K562 (cell line): ENCODE measurements around the gene AIMP1. TPM values are rescaled to one million over a fixed set of nuclear protein-coding genes. Genes with fewer than 3 reads are reported as not detected.

Experiments
- ATAC-seq: fragments of 200-7000 bp; cut with Tn5 transposase; 3 replicates; pipeline ENCODE4 v1.9.1; 2020; ENCODE audit warnings: moderate library complexity
- BruUV-seq: library from RNA; stranded (reverse); fragments of 400-500 nt; replicated peaks from 2 replicates; lab custom pipeline; 2021; lab: Mats Ljungman, UMichigan
- CTCF ChIA-PET: fragments of 300-600 bp; formaldehyde crosslinking; extraction: SDS; loops from one replicate; lab custom pipeline; 2021; ENCODE audit warnings: low intra/inter-chr PET ratio; lab: Yijun Ruan, JAX
- POLR2A ChIA-PET: fragments of 300-600, 350-650 bp; sonication (Branson Sonifier 250); formaldehyde crosslinking; extraction: SDS; loops from one replicate; lab custom pipeline; 2021; ENCODE audit warnings: antibody characterized with exemption, inconsistent platforms; lab: Yijun Ruan, JAX
- DNase-seq, 4 experiments: peaks; one replicate each; pipeline versions ENCODE4 v3.0.0 to v3.0.0-alpha.2; 2011 to 2018; ENCODE audit warnings: low spot score in 3 of 4, mixed read lengths in 3 of 4; ENCODE audit errors: extremely low read depth in 1 of 4
- FAIRE-seq: peaks from 2 replicates; lab custom pipeline; 2011; peaks lifted over from hg19 to GRCh38; lab: Jason Lieb, UNC
- H2AFZ ChIP-seq: 2 replicates; pipeline ENCODE4 v1.6.0; 2011; ENCODE audit warnings: low read depth, low read length, control low read depth, inconsistent platforms
- H3K27ac ChIP-seq: fragments of 200-600 bp; 3 replicates; pipeline ENCODE4 v1.8.0; 2011; ENCODE audit warnings: low read depth, mild to moderate bottlenecking, control low read depth, inconsistent platforms, low read length, moderate library complexity, mixed read lengths; ENCODE audit errors: extremely low read depth
- H3K27me3 ChIP-seq, 2 experiments: fragments of 300-600 bp in 1 of 2; 2 replicates in 1 of 2; 3 replicates in 1 of 2; pipeline versions ENCODE4 v1.6.0 to v1.8.0; 2011; ENCODE audit warnings: inconsistent platforms in 2 of 2, low read length in 2 of 2, mild to moderate bottlenecking in 1 of 2, mixed read lengths in 1 of 2, moderate library complexity in 1 of 2; ENCODE audit not compliant: control insufficient read depth in 2 of 2, insufficient read depth in 2 of 2
- H3K36me3 ChIP-seq: fragments of 300-600 bp; 3 replicates; pipeline ENCODE4 v1.8.0; 2011; ENCODE audit warnings: mild to moderate bottlenecking, low read length, inconsistent platforms; ENCODE audit not compliant: control insufficient read depth, insufficient read depth
- H3K4me1 ChIP-seq, 2 experiments: fragments of 200-600 bp in 1 of 2; replicated peaks in 1 of 2; 2 replicates in 1 of 2; 3 replicates in 1 of 2; pipeline versions ENCODE4 v1.5.1 to v1.8.0; 2011; ENCODE audit warnings: inconsistent platforms in 2 of 2, low read length in 2 of 2, mild to moderate bottlenecking in 1 of 2, mixed read lengths in 1 of 2, moderate library complexity in 1 of 2; ENCODE audit not compliant: control insufficient read depth in 2 of 2, insufficient read depth in 2 of 2
- H3K4me2 ChIP-seq: 2 replicates; pipeline ENCODE4 v1.6.1; 2011; ENCODE audit warnings: low read length, control low read depth, inconsistent platforms, mixed read lengths; ENCODE audit not compliant: insufficient read depth
- H3K4me3 ChIP-seq: fragments of 200-600 bp; sonication (generic), shearing (Covaris generic); 2 replicates; pipeline ENCODE4 v1.5.1; 2016; ENCODE audit warnings: control low read depth, inconsistent platforms
- H3K79me2 ChIP-seq: fragments of 200-600 bp; 3 replicates; pipeline ENCODE4 v1.8.0; 2011; ENCODE audit warnings: low read length, inconsistent platforms; ENCODE audit not compliant: control insufficient read depth, insufficient read depth
- H3K9ac ChIP-seq, 2 experiments: 2 replicates each; pipeline versions ENCODE4 v1.6.0 to v1.6.1; 2011; ENCODE audit warnings: low read depth in 2 of 2, low read length in 2 of 2, control low read depth in 1 of 2, inconsistent platforms in 1 of 2, mild to moderate bottlenecking in 1 of 2, mixed read lengths in 1 of 2; ENCODE audit not compliant: insufficient read depth in 1 of 2
- H3K9me1 ChIP-seq: one replicate; pipeline ENCODE4 v1.6.0; 2011; ENCODE audit warnings: inconsistent platforms, mild to moderate bottlenecking, low read length, moderate library complexity; ENCODE audit not compliant: control insufficient read depth, insufficient read depth
- H3K9me3 ChIP-seq: replicated peaks from 2 replicates; pipeline ENCODE4 v1.5.1; 2011; ENCODE audit warnings: low read depth, low read length, inconsistent platforms; ENCODE audit not compliant: control insufficient read depth, insufficient read depth
- H4K20me1 ChIP-seq: replicated peaks from 2 replicates; pipeline ENCODE4 v1.6.1; 2011; ENCODE audit warnings: low read length, inconsistent platforms, mixed read lengths; ENCODE audit not compliant: control insufficient read depth, insufficient read depth
- ADNP ChIP-seq: fragments of 200-800 bp; sonication (Bioruptor generic); IDR thresholded peaks from 2 replicates; pipeline ENCODE4 v1.6.1; 2016; ENCODE audit warnings: missing genetic modification characterization, missing compliant biosample characterization
- CEBPG ChIP-seq, 3 experiments: fragments of 200-800 bp in 1 of 3; sonication (Bioruptor generic) in 1 of 3; sonication (generic) in 1 of 3; formaldehyde crosslinking in 1 of 3; IDR thresholded peaks in 2 of 3; conservative IDR thresholded peaks in 1 of 3; 2 replicates each; pipeline versions ENCODE4 v1.6.1 to v1.8.0; 2016 to 2022; ENCODE audit warnings: missing compliant biosample characterization in 2 of 3, missing genetic modification characterization in 2 of 3, mild to moderate bottlenecking in 1 of 3, missing genetic modification reagents in 1 of 3
- FOSL1 ChIP-seq: fragments of 200-800 bp; sonication (Bioruptor generic); conservative IDR thresholded peaks from 2 replicates; pipeline ENCODE4 v1.6.1; 2016; ENCODE audit warnings: missing genetic modification characterization, missing compliant biosample characterization
- LCOR ChIP-seq: sonication (generic); formaldehyde crosslinking; IDR thresholded peaks from 2 replicates; pipeline ENCODE4 v1.8.0; 2022; ENCODE audit warnings: mild to moderate bottlenecking, missing genetic modification reagents
- NFE2 ChIP-seq: IDR thresholded peaks from 2 replicates; pipeline ENCODE4 v1.6.1; 2014; ENCODE audit warnings: antibody characterized with exemption, low read depth
- PHB2 ChIP-seq: fragments of 450-650 bp; IDR thresholded peaks from 2 replicates; pipeline ENCODE4 v1.6.1; 2017; ENCODE audit warnings: low read depth
- TRIM24 ChIP-seq, 2 experiments: fragments of 450-650 bp; IDR thresholded peaks; 2 replicates each; pipeline ENCODE4 v1.6.1; 2016
- YBX1 ChIP-seq: fragments of 450-650 bp; IDR thresholded peaks from 2 replicates; pipeline ENCODE4 v1.7.1; 2016; ENCODE audit warnings: mild to moderate bottlenecking
- ZNF174 ChIP-seq: fragments of 250-450 bp; sonication (Bioruptor Pico); IDR thresholded peaks from 2 replicates; pipeline ENCODE4 v1.4.0; 2020; ENCODE audit warnings: mild to moderate bottlenecking
- ZNF316 ChIP-seq: fragments of 450-650 bp; IDR thresholded peaks from 2 replicates; pipeline ENCODE4 v1.6.1; 2016
- ZNF79 ChIP-seq: fragments of 250-450 bp; sonication (Bioruptor Pico); IDR thresholded peaks from 2 replicates; pipeline ENCODE4 v1.4.0; 2020; ENCODE audit warnings: low read depth, mild to moderate bottlenecking, moderate library complexity
- in situ Hi-C: fragments of 300-500 bp; cut with MboI; formaldehyde crosslinking; loops from 4 replicates; pipeline ENCODE4 v1.15.0; 2018; ENCODE audit warnings: inconsistent platforms, mixed read lengths
- intact Hi-C: fragments of 100-400 bp; cut with micrococcal nuclease; formaldehyde crosslinking; loops from 2 replicates; pipeline ENCODE4 v1.14.2; 2022
- polyA plus RNA-seq, 8 experiments: library from polyadenylated mRNA; depleted of rRNA in 4 of 8; stranded (reverse) in 5 of 8; unstranded in 3 of 8; fragments of >200 nt; fragmentation: Nextera tagmentation in 2 of 8; fragmentation: Illumina TruSeq in 1 of 8; extraction: Ambion mirVana in 2 of 8; extraction: Trizol in 1 of 8; gene quantifications; 2 replicates each; pipeline versions ENCODE4 v1.2.1 to v1.2.3, GENCODE V29; 2011 to 2014; ENCODE audit warnings: inconsistent platforms in 1 of 8, missing spikeins in 1 of 8
- total RNA-seq, 7 experiments: library from RNA; depleted of rRNA in 6 of 7; stranded (reverse); fragments of >200 nt in 6 of 7; fragmentation: Illumina TruSeq in 2 of 7; extraction: Trizol in 2 of 7; gene quantifications; 2 replicates each; pipeline versions ENCODE4 v1.2.1 to v1.2.3, GENCODE V29; 2011 to 2021; ENCODE audit warnings: low replicate concordance in 1 of 7
- TF ChIP-seq, protein P1 (sequence below): fragments of 450-650 bp; IDR thresholded peaks from 2 replicates; pipeline ENCODE4 v1.6.1; 2017; ENCODE audit warnings: antibody characterized with exemption, mild to moderate bottlenecking
- TF ChIP-seq, protein P2 (sequence below): fragments of 250-450 bp; sonication (Bioruptor Pico); IDR thresholded peaks from 2 replicates; pipeline ENCODE4 v1.8.0; 2022; ENCODE audit warnings: moderate library complexity, mild to moderate bottlenecking, inconsistent platforms
- TF ChIP-seq, protein P3 (sequence below): fragments of 250-450 bp; sonication (Bioruptor Pico); IDR thresholded peaks from 2 replicates; pipeline ENCODE4 v1.4.0; 2020
- TF ChIP-seq, protein P4 (sequence below), 2 experiments: fragments of 450-650 bp in 1 of 2; sonication (generic) in 1 of 2; formaldehyde crosslinking in 1 of 2; IDR thresholded peaks in 1 of 2; conservative IDR thresholded peaks in 1 of 2; 2 replicates each; pipeline versions ENCODE4 v1.6.1 to v1.8.1; 2016 to 2023; ENCODE audit warnings: mild to moderate bottlenecking in 2 of 2, moderate library complexity in 2 of 2, inconsistent platforms in 1 of 2, missing genetic modification reagents in 1 of 2

The AIMP1 gene
- total and polyA plus RNA-seq, 9 of the 15 experiments (the other 6 are each of a cell fraction or from before 2014, with no cell fraction given): 39.9 to 141 (median 70.1) TPM

DNA sequence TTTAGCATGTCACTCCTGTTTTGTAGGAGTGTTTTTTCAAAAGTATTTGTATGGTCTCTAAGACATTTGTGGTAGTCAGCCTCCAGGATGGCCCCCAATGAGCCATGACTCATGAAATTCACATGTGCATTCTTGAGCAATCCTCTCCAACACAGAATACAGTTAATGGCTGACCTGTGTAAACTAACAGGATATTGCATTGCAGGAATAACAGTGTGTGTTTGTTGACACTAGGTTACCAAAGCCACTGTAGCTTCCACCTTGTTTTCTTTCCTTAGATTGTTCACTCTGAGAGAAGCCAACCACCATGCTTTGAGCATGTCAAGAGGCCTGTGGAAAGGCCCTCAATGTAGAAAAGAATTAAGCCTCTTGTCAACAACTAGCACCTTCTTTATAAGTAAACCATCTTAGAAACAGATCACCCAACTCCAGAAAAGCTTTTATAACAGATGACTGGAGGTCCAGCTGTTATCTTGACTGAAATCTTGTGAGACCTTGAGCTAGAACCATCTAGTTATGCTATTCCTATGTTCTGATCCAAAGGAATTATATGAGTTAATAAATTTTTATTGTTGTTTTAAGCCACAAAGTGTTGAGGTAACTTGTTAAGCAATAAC lies 28.9 kb upstream of the AIMP1 start:
- DNase-seq (peak in 1 of 4 experiments; percentile 12), ATAC-seq (peak; percentile 71), FAIRE-seq (no peak)
- Histone ChIP-seq H3K27me3 (no peaks in the 10 kb centered on the region), H3K9me3 (no peaks in the 10 kb centered on the region), H3K36me3 (peaks cover 18% of the 10 kb centered on the region; the same call in 1 of the 3 replicates), H3K9me1 (no peaks in the 10 kb centered on the region), H3K4me1 (0 out of 5 replicates have a peak, but pooled peaks cover 0 to 4% of the 10 kb centered on the region in 2 experiments), H4K20me1 (no peaks in the 10 kb centered on the region), H3K9ac (no peak overlapping the region), H3K79me2 (no peaks in the 10 kb centered on the region), H3K4me2 (no peak overlapping the region), H3K27ac (peak overlapping the region; percentile 53; the same call in 2 of the 3 replicates), H2AFZ (0 out of 2 replicates have a peak overlapping the region, but pooled peaks have one; percentile 15), H3K4me3 (no peak overlapping the region)
- in situ Hi-C loops (no loop called here), intact Hi-C loops (no loop called here)
- ChIA-PET CTCF (no interaction called here), POLR2A (no interaction called here)
- BruUV-seq: no TSS peak
- TF ChIP-seq TRIM24 (IDR thresholded peaks at IDR 0.05) (0 out of 4 replicates have a peak, but pooled peaks of 1 of the 2 experiments have one; percentile 31), PHB2 (no peak), ZNF174 (no peak), FOSL1 (tag) (0 out of 2 replicates have a peak, but pooled peaks have one; percentile 24), ZNF79 (no peak), ADNP (tag) (no peak), NFE2 (peak; percentile 59), ZNF316 (peak; percentile 25; the same call in 1 of the 2 replicates), YBX1 (no peak), LCOR (CRISPR knock-in tag) (no peak), CEBPG (CRISPR knock-in tag; IDR thresholded peaks at IDR 0.05) (no peak), CEBPG (tag; conservative IDR thresholded peaks at IDR 0.05 in 1 of 2, IDR thresholded peaks at IDR 0.05 in 1 of 2) (peak in 1 of 2 experiments; percentile 82; a peak in 2 of 4 replicates)
- TF ChIP-seq, protein P1, sequence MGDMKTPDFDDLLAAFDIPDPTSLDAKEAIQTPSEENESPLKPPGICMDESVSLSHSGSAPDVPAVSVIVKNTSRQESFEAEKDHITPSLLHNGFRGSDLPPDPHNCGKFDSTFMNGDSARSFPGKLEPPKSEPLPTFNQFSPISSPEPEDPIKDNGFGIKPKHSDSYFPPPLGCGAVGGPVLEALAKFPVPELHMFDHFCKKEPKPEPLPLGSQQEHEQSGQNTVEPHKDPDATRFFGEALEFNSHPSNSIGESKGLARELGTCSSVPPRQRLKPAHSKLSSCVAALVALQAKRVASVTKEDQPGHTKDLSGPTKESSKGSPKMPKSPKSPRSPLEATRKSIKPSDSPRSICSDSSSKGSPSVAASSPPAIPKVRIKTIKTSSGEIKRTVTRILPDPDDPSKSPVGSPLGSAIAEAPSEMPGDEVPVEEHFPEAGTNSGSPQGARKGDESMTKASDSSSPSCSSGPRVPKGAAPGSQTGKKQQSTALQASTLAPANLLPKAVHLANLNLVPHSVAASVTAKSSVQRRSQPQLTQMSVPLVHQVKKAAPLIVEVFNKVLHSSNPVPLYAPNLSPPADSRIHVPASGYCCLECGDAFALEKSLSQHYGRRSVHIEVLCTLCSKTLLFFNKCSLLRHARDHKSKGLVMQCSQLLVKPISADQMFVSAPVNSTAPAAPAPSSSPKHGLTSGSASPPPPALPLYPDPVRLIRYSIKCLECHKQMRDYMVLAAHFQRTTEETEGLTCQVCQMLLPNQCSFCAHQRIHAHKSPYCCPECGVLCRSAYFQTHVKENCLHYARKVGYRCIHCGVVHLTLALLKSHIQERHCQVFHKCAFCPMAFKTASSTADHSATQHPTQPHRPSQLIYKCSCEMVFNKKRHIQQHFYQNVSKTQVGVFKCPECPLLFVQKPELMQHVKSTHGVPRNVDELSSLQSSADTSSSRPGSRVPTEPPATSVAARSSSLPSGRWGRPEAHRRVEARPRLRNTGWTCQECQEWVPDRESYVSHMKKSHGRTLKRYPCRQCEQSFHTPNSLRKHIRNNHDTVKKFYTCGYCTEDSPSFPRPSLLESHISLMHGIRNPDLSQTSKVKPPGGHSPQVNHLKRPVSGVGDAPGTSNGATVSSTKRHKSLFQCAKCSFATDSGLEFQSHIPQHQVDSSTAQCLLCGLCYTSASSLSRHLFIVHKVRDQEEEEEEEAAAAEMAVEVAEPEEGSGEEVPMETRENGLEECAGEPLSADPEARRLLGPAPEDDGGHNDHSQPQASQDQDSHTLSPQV: peak; percentile 59; the same call in 1 of the 2 replicates
- TF ChIP-seq, protein P2, sequence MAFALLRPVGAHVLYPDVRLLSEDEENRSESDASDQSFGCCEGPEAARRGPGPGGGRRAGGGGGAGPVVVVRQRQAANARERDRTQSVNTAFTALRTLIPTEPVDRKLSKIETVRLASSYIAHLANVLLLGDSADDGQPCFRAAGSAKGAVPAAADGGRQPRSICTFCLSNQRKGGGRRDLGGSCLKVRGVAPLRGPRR (CRISPR knock-in tag): no peak
- TF ChIP-seq, protein P3, sequence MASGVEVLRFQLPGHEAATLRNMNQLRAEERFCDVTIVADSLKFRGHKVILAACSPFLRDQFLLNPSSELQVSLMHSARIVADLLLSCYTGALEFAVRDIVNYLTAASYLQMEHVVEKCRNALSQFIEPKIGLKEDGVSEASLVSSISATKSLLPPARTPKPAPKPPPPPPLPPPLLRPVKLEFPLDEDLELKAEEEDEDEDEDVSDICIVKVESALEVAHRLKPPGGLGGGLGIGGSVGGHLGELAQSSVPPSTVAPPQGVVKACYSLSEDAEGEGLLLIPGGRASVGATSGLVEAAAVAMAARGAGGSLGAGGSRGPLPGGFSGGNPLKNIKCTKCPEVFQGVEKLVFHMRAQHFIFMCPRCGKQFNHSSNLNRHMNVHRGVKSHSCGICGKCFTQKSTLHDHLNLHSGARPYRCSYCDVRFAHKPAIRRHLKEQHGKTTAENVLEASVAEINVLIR (CRISPR knock-in tag): no peak
- TF ChIP-seq, protein P4, sequence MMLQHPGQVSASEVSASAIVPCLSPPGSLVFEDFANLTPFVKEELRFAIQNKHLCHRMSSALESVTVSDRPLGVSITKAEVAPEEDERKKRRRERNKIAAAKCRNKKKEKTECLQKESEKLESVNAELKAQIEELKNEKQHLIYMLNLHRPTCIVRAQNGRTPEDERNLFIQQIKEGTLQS (IDR thresholded peaks at IDR 0.05): 0 out of 2 replicates have a peak, but pooled peaks have one; percentile 30
- TF ChIP-seq, protein P4 (CRISPR knock-in tag; conservative IDR thresholded peaks at IDR 0.05): no peak
